Bronchial epithelial cell (primary cell): ENCODE data around the gene RBMS2. TPM values are rescaled to one million over a fixed set of nuclear protein-coding genes. Genes with fewer than 3 reads are reported as not detected.

Experiments
- DNase-seq: peaks from one replicate; pipeline ENCODE4 v3.0.0-alpha.2; 2010; ENCODE audit warnings: low read depth
- FAIRE-seq: peaks from 2 replicates; lab custom pipeline; 2011; peaks lifted over from hg19 to GRCh38; lab: Jason Lieb, UNC
- H3K27me3 ChIP-seq: 2 replicates; pipeline ENCODE4 v1.5.1; 2011; ENCODE audit warnings: low read length; ENCODE audit not compliant: control insufficient read depth, insufficient read depth
- H3K36me3 ChIP-seq: 2 replicates; pipeline ENCODE4 v1.5.1; 2011; ENCODE audit warnings: low read length; ENCODE audit not compliant: control insufficient read depth, insufficient read depth
- H3K4me3 ChIP-seq: 2 replicates; pipeline ENCODE4 v1.5.1; 2011; ENCODE audit warnings: mild to moderate bottlenecking, low read depth, low read length, control low read depth
- total RNA-seq: library from RNA; depleted of rRNA; stranded (reverse); fragments of >200 nt; gene quantifications from 2 replicates; pipeline ENCODE4 v1.2.1, GENCODE V29; 2014
- TF ChIP-seq, protein P1 (sequence below): IDR thresholded peaks from 2 replicates; pipeline ENCODE4 v1.5.1; 2011; ENCODE audit warnings: mild to moderate bottlenecking, moderate library complexity, low read length, control low read depth, inconsistent platforms; ENCODE audit not compliant: insufficient read depth, severe bottlenecking

RBMS2 gene
- total RNA-seq, 1 donor from 2014 or later = 9.2 TPM

DNA sequence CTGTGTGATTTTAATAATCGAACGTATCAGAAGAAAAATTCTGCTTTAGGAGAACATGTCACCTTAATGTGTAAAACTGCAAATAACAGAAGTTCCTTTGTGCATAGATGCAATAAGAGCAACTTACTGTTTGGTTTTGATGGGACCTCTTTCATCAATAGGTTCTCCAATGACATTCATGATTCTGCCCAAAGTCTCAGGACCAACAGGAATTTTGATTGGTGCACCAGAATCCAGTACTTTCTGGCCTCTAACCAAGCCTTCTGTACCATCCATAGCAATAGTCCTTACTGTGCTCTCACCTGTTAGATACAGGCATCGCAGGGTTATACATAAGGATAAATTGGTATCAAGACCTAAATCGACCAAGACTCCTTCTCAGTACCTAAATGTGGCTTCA lies 123.0 kb downstream of the RBMS2 start:
- Histone ChIP-seq H3K27me3 (no peaks in the 10 kb centered on the region), H3K4me3 (peak overlapping the region; percentile 79), H3K36me3 (peaks cover 14% of the 10 kb centered on the region)
- no peak for FAIRE-seq
- TF ChIP-seq, protein P1, sequence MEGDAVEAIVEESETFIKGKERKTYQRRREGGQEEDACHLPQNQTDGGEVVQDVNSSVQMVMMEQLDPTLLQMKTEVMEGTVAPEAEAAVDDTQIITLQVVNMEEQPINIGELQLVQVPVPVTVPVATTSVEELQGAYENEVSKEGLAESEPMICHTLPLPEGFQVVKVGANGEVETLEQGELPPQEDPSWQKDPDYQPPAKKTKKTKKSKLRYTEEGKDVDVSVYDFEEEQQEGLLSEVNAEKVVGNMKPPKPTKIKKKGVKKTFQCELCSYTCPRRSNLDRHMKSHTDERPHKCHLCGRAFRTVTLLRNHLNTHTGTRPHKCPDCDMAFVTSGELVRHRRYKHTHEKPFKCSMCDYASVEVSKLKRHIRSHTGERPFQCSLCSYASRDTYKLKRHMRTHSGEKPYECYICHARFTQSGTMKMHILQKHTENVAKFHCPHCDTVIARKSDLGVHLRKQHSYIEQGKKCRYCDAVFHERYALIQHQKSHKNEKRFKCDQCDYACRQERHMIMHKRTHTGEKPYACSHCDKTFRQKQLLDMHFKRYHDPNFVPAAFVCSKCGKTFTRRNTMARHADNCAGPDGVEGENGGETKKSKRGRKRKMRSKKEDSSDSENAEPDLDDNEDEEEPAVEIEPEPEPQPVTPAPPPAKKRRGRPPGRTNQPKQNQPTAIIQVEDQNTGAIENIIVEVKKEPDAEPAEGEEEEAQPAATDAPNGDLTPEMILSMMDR = no peak
- no peak for DNase-seq

DNA sequence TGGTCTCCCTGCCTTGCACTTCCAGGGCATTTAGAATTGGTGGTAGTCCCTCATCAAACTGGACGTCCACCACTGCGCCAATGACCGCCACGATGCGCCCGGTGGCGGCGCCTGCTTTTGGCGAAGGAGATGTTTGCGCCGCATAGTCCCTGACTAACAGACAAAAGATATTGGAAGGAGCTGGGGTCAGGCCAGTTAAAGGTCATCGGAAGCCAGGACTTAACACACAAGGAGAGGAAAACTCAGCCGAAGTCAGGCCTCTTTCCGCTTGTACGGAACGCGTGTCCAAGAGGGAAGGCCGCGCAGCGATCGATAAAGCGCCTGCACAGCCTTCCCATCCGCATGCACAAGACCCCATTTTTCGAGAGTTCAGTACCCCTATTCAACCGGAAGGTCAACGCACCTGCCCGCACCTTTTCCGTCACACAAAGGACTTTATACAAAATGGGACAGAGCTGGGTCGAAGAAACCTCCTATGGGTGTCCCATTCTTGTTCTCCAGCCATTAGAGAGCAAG lies 123.6 kb downstream of the RBMS2 start:
- TF ChIP-seq, protein P1 = no peak
- no peak for DNase-seq

More for the DNA sequence above, 123.6 kb downstream of the RBMS2 start:
- Histone ChIP-seq H3K27me3 (no peaks in the 10 kb centered on the region), H3K4me3 (peak overlapping the region; percentile 79), H3K36me3 (peaks cover 11% of the 10 kb centered on the region)
- no peak for FAIRE-seq

Other genes with a start within 250 kb of the RBMS2 start
- gene CS, start 221.5 kb upstream of the RBMS2 start, total RNA-seq = 64.8 and 89.4 TPM in 2 replicates
- 59.9 and 91.1 TPM in 2 replicates for gene CNPY2, start 205.8 kb upstream of the RBMS2 start, total RNA-seq
- 20.5 and 30.7 TPM in 2 replicates for gene PAN2, start 187.8 kb upstream of the RBMS2 start, total RNA-seq
- 0.13 TPM in 1 of 2 replicates, not detected in the other for gene IL23A, start 182.9 kb upstream of the RBMS2 start, total RNA-seq
- 47.5 and 47.9 TPM in 2 replicates for gene STAT2, start 161.7 kb upstream of the RBMS2 start, total RNA-seq
- not detected in 2 replicates for gene APOF, start 159.0 kb upstream of the RBMS2 start, total RNA-seq
- gene TIMELESS, start 72.4 kb upstream of the RBMS2 start, total RNA-seq = 3.4 and 3.6 TPM in 2 replicates
- 0.26 TPM in 1 of 2 replicates, not detected in the other for gene MIP, start 67.2 kb upstream of the RBMS2 start, total RNA-seq
- gene SPRYD4, start 53.2 kb upstream of the RBMS2 start, total RNA-seq = 1.1 and 1.3 TPM in 2 replicates
- gene GLS2, start 33.7 kb upstream of the RBMS2 start, total RNA-seq = 5.2 and 6.1 TPM in 2 replicates
- 10.8 and 19.1 TPM in 2 replicates for gene BAZ2A, start 108.5 kb downstream of the RBMS2 start, total RNA-seq
- 519 and 608 TPM in 2 replicates for gene ATP5F1B, start 124.2 kb downstream of the RBMS2 start, total RNA-seq
- 58.4 and 64.3 TPM in 2 replicates for gene PTGES3, start 166.5 kb downstream of the RBMS2 start, total RNA-seq
- 1,412 and 1,419 TPM in 2 replicates for gene NACA, start 203.5 kb downstream of the RBMS2 start, total RNA-seq
- 3.2 and 3.7 TPM in 2 replicates for gene PRIM1, start 230.5 kb downstream of the RBMS2 start, total RNA-seq
- under 0.01 TPM in 1 of 2 replicates, not detected in the other for gene HSD17B6, start 241.5 kb downstream of the RBMS2 start, total RNA-seq